ENCODE measurements around the gene WDR1. TPM values are rescaled to one million over a fixed set of nuclear protein-coding genes. Genes with fewer than 3 reads are reported as not detected.

Gene WDR1
- total and polyA plus RNA-seq, 2 donors (not counting 3 experiments of a cell fraction or from before 2014, with no cell fraction given): 590 to 660 TPM

- Histone ChIP-seq H3K79me2 (ENCODE audit: control insufficient read depth, insufficient read depth, low read length) (no peaks in the 10 kb centered on the region), H3K9ac (replicated peaks; ENCODE audit: extremely low read depth, insufficient read depth, low read length) (no peak overlapping the region), H3K36me3 (ENCODE audit: control insufficient read depth in 2 of 2, extremely low read depth in 1 of 2, insufficient read depth in 2 of 2, low read length in 2 of 2) (no peaks in the 10 kb centered on the region), H3K9me3 (replicated peaks; ENCODE audit: control insufficient read depth, insufficient read depth, low read length) (no peaks in the 10 kb centered on the region), H3K27ac (ENCODE audit: insufficient read depth, low read depth, low read length) (no peak overlapping the region), H3K4me3 (replicated peaks in 1 of 3; ENCODE audit: insufficient read depth in 1 of 3, low read depth in 1 of 3, low read length in 3 of 3) (no peak overlapping the region), H3K4me1 (ENCODE audit: control insufficient read depth, extremely low read depth, insufficient read depth, low read length) (peaks cover 6% of the 10 kb centered on the region), H2AFZ (ENCODE audit: low read depth, low read length) (no peak overlapping the region), H3K9me1 (replicated peaks; ENCODE audit: control insufficient read depth, extremely low read depth, insufficient read depth, low read length) (no peaks in the 10 kb centered on the region), H4K20me1 (replicated peaks; ENCODE audit: control insufficient read depth, extremely low read depth, insufficient read depth, low read length) (no peaks in the 10 kb centered on the region), H3K27me3 (ENCODE audit: control insufficient read depth in 2 of 2, insufficient read depth in 2 of 2, low read length in 2 of 2) (peaks cover 0 to 3% of the 10 kb centered on the region in 2 experiments), H3K4me2 (ENCODE audit: insufficient read depth, low read length) (no peak overlapping the region)
- FAIRE-seq (no peak), DNase-seq (ENCODE audit: low read depth, low spot score) (no peak)
- intact Hi-C loops (cut with micrococcal nuclease): no loop called here
- dilution Hi-C loops (cut with MboI; ENCODE audit: extremely low pct_ligation_motif_present, low sequenced_read_pairs): no loop called here
- POLR2A ChIA-PET: no interaction called here
- TF ChIP-seq GATA2 (IDR thresholded peaks at IDR 0.05; ENCODE audit: insufficient read depth, insufficient read length, low read depth, low read length) (no peak), EZH2 (IDR thresholded peaks at IDR 0.05; ENCODE audit: borderline replicate concordance, low read depth, low read length, severe bottlenecking) (no peak), MAX (IDR thresholded peaks at IDR 0.05; ENCODE audit: insufficient read depth, insufficient read length) (no peak), CTCF (IDR thresholded peaks at IDR 0.05; ENCODE audit: extremely low read depth in 1 of 2, insufficient read depth in 1 of 2, low read depth in 1 of 2, low read length in 2 of 2) (no peak), JUN (IDR thresholded peaks at IDR 0.05; ENCODE audit: borderline replicate concordance, insufficient read depth, insufficient read length, low read depth) (no peak), MYC (IDR thresholded peaks at IDR 0.05; ENCODE audit: low read depth, low read length) (no peak), POLR2A (IDR thresholded peaks at IDR 0.05; ENCODE audit: low read depth, low read length) (no peak), POLR2AphosphoS5 (IDR thresholded peaks at IDR 0.05; ENCODE audit: insufficient read depth, low read depth, low read length) (no peak), FOS (IDR thresholded peaks at IDR 0.05; ENCODE audit: borderline replicate concordance, insufficient read depth, low read length) (no peak)
- BruUV-seq (replicated peaks): no TSS peak
- CTCF ChIA-PET: interaction anchor here (1.2 kb wide), 1 partner anchor 35 kb away, joined by 3 read pairs; no protein-coding TSS in a partner anchor
Observed at GRCh38 chr4:10050261-10050661, 66.3 kb downstream of the WDR1 start.
